Activated CD4-positive, alpha-beta memory T cell treated with anti-CD3 and anti-CD28 coated beads, Interleukin-2, amount 10 ng/mL, durations not matched to agents 7 days and 5 days (primary cell): ENCODE results near the gene DNAJC18. TPM values are rescaled to one million over a fixed set of nuclear protein-coding genes. Genes with fewer than 3 reads are reported as not detected.
A peak's percentile ranks its signal among the peaks of the same experiment; 100 is the strongest.

Experiments used
- CTCF ChIA-PET: fragments of 350-600 bp; sonication (Branson Sonifier 250); formaldehyde crosslinking; loops from one replicate; lab custom pipeline; 2021; ENCODE audit warnings: antibody characterized with exemption, inconsistent platforms; lab: Charles Lee
- POLR2A ChIA-PET: fragments of 350-600 bp; sonication (Branson Sonifier 250); formaldehyde crosslinking; loops from one replicate; lab custom pipeline; 2021; ENCODE audit warnings: antibody characterized with exemption; lab: Charles Lee
- DNase-seq: peaks from one replicate; pipeline ENCODE4 v3.0.0-alpha.2; 2020
- H3K27ac Mint-ChIP-seq: one replicate; pipeline ENCODE4 v1.8.0; 2021; ENCODE audit warnings: mild to moderate bottlenecking, mixed read lengths
- H3K27me3 Mint-ChIP-seq: one replicate; pipeline ENCODE4 v1.8.0; 2021; ENCODE audit warnings: mixed read lengths
- H3K36me3 Mint-ChIP-seq: one replicate; pipeline ENCODE4 v1.8.0; 2021; ENCODE audit warnings: low read depth, mixed read lengths
- H3K4me1 Mint-ChIP-seq: one replicate; pipeline ENCODE4 v1.8.0; 2021; ENCODE audit warnings: mixed read lengths
- H3K4me3 Mint-ChIP-seq: one replicate; pipeline ENCODE4 v1.8.0; 2021; ENCODE audit warnings: mild to moderate bottlenecking, mixed read lengths
- H3K9me3 Mint-ChIP-seq: one replicate; pipeline ENCODE4 v1.8.0; 2021; ENCODE audit warnings: mixed read lengths
- total RNA-seq, 2 experiments: library from RNA; stranded (reverse); gene quantifications; one replicate each; pipeline ENCODE4 v1.2.3, GENCODE V29; 2021

DNAJC18 gene
- total RNA-seq, 2 experiments from 2014 or later = 16.1 to 17.0 TPM

DNA sequence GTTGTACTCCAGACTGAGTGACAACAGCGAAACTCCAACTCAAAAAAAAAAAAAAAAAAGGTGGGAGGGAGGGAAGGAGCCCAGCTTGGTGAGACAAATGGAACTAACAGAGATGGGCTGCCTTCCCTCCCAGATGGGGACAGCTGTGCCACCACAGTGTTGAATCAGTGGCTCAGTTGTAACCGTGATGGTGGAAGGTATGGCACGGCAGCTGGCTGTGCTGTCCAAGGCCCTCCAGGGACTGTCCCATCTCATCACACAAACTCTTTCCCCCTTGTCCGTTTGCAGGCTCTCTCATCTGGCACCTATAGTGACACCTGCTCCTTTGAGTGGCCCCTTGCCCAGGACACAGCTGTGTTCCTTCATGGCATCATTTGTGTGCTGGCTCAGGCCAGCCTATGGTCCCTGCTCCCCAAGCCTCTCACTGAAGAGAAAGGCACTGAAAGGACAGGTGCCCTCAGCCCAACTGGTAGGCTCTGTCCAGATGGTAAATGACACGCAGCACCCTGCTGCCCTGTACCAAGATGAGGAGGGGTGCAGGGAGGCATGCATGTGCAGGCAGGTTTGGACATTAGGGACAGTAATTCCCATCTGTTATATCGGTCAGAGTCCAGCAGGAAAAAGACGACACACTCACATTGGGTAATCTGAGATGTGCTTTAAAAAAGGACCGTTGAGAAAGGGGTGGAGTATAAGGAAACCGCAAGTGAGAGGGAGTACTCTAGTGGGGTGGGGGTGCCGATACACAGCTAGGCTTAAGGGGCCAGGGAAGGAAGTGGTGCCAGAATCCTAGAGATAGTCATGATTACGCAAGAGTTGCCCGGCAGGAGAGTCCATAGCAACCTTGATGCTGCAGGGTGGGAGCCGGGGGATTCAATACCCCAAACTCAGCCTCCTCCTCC is 35.8 kb upstream of the DNAJC18 start:
- H3K27me3 Mint-ChIP-seq = no peaks in the 10 kb centered on the region
- no peak for DNase-seq
- CTCF ChIA-PET = interaction anchor here (0.6 to 3.0 kb wide), 5 partner anchors 7 to 53 kb away, joined by 3 to 10 read pairs (median 3); partner anchors contain the start of gene STING1
- peaks cover 88% of the 10 kb centered on the region for H3K4me1 Mint-ChIP-seq
- POLR2A ChIA-PET = interaction anchor here (1.4 to 2.9 kb wide), 6 partner anchors 8 to 71 kb away, joined by 3 to 20 read pairs (median 4); partner anchors contain the start of gene SPATA24
- H3K9me3 Mint-ChIP-seq = no peaks in the 10 kb centered on the region
- peak overlapping the region; percentile 80 for H3K27ac Mint-ChIP-seq
- peak overlapping the region; percentile 3 for H3K4me3 Mint-ChIP-seq
- H3K36me3 Mint-ChIP-seq = peaks cover 62% of the 10 kb centered on the region

DNA sequence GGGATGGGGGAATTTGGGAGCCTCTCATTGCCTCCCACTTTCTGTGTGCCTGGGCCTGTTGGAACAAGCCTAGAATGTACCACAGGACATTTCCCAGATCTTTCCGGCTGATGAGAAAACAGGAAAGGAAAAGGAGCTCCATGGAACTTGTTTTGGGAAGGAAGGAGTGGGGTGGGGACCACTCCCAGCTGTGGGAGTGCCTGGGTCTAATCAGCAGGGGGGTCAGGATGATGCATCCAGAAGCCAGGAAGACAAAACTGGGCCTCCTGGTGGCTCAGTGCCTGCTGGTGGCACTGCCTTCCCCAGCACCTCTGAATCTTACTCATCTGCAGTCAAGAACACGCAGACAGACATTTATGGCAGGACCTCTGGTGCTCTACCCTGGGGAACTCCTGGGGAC is 34.2 kb upstream of the DNAJC18 start:
- Mint-ChIP-seq H3K27ac (peak overlapping the region; percentile 80), H3K36me3 (peaks cover 52% of the 10 kb centered on the region), H3K9me3 (no peaks in the 10 kb centered on the region), H3K4me3 (peak overlapping the region; percentile 16), H3K4me1 (peaks cover 94% of the 10 kb centered on the region), H3K27me3 (no peaks in the 10 kb centered on the region)
- DNase-seq = no peak
- ChIA-PET CTCF (interaction anchor here (0.6 to 2.0 kb wide), 3 partner anchors 9 to 43 kb away, joined by 3 to 10 read pairs (median 3); partner anchors contain the start of gene STING1), POLR2A (interaction anchor here (0.7 to 5.8 kb wide), 5 partner anchors 8 to 53 kb away, joined by 3 to 63 read pairs (median 7); partner anchors contain the start of genes DNAJC18 and STING1)

DNA sequence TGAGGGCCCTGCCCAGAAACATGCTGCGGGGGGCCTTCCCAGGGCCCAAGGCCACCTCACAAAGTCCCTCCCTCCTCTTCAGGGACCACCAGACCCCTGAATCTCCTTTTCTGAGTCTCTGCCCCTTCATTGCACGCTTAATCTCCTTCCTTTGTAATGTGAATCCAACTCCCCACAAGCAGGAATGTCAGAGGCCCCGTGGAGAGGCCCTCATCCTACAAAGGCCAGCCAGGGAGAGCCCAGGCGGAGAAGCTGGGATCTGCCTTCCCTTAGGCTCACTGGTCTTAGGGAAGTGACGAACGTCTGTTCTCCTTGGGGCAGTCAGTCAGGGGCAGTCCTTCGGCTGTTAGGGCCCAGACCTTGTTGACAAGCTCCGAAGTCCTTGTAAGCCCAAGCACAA is 33.8 kb upstream of the DNAJC18 start:
- Mint-ChIP-seq H3K36me3 (peaks cover 47% of the 10 kb centered on the region), H3K27ac (peak overlapping the region; percentile 80), H3K4me1 (peaks cover 94% of the 10 kb centered on the region), H3K4me3 (no peak overlapping the region), H3K27me3 (no peaks in the 10 kb centered on the region), H3K9me3 (no peaks in the 10 kb centered on the region)
- no peak for DNase-seq
- CTCF ChIA-PET = interaction anchor here (1.1 to 2.0 kb wide), 2 partner anchors 9 to 43 kb away, joined by 3 to 10 read pairs; partner anchors contain the start of gene STING1
- POLR2A ChIA-PET = interaction anchor here (0.9 to 5.8 kb wide), 5 partner anchors 9 to 88 kb away, joined by 3 to 63 read pairs (median 7); partner anchors contain the start of genes DNAJC18, STING1 and UBE2D2

- H3K9me3 Mint-ChIP-seq = no peaks in the 10 kb centered on the region
- ChIA-PET CTCF (interaction anchor here (1.1 to 1.5 kb wide), 2 partner anchors 42 to 50 kb away, joined by 3 read pairs; no protein-coding TSS in a partner anchor), POLR2A (interaction anchor here (0.9 to 5.8 kb wide), 5 partner anchors 9 to 88 kb away, joined by 3 to 63 read pairs (median 7); partner anchors contain the start of genes DNAJC18, STING1 and UBE2D2)
- H3K36me3 Mint-ChIP-seq = peaks cover 41% of the 10 kb centered on the region
- no peak for DNase-seq
- peaks cover 89% of the 10 kb centered on the region for H3K4me1 Mint-ChIP-seq
- peak overlapping the region; percentile 90 for H3K27ac Mint-ChIP-seq
- H3K4me3 Mint-ChIP-seq = peak overlapping the region; percentile 73
- no peaks in the 10 kb centered on the region for H3K27me3 Mint-ChIP-seq
Observed at GRCh38 chr5:139472386-139473030, 33.2 kb upstream of the DNAJC18 start.

DNA sequence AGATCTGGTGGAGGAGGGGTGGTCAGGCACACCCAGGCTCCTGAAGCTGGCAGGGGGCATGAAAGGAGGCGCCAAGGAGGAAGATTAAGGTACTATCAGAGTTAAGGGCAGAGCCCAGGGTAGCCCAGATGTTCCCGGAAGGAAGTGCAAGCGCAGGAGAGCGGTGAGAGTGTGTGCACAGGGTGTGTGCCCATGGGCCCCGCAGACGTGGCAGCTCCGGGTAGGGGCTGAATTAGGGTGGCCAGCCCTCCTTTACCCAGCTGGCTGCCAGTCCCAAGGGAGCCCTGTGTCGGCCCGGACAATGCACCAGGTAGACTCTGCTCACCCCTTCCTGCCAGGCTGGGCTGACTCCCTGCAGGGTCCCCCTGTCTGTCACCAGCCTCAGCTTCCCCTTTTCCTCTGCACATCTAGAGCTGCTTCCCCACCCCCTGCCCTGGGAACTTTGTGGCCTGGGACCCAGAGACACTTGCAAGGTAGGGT is 31.5 kb upstream of the DNAJC18 start, which contains the start of gene SMIM33:
SMIM33 (plus strand) TSS at position 184 of the 480 bp plus-strand sequence; CDS start at position 302, 118 bp downstream.
- ChIA-PET CTCF (interaction anchor here (0.8 to 2.0 kb wide), 10 partner anchors 10 to 92 kb away, joined by 3 to 14 read pairs (median 4); partner anchors contain the start of gene STING1), POLR2A (interaction anchor here (0.9 to 5.8 kb wide), 19 partner anchors 8 to 174 kb away, joined by 3 to 63 read pairs (median 5); partner anchors contain the start of genes DNAJC18 and STING1)
- H3K9me3 Mint-ChIP-seq = no peaks in the 10 kb centered on the region
- peak within 1 kb of the TSS; percentile 90 for H3K27ac Mint-ChIP-seq
- DNase-seq = peak; percentile 56
- peaks cover 76% of the 10 kb centered on the region for H3K4me1 Mint-ChIP-seq
- no peaks in the 10 kb centered on the region for H3K27me3 Mint-ChIP-seq
- peak within 1 kb of the TSS; percentile 73 for H3K4me3 Mint-ChIP-seq
- peaks cover 25% of the 10 kb centered on the region for H3K36me3 Mint-ChIP-seq

DNA sequence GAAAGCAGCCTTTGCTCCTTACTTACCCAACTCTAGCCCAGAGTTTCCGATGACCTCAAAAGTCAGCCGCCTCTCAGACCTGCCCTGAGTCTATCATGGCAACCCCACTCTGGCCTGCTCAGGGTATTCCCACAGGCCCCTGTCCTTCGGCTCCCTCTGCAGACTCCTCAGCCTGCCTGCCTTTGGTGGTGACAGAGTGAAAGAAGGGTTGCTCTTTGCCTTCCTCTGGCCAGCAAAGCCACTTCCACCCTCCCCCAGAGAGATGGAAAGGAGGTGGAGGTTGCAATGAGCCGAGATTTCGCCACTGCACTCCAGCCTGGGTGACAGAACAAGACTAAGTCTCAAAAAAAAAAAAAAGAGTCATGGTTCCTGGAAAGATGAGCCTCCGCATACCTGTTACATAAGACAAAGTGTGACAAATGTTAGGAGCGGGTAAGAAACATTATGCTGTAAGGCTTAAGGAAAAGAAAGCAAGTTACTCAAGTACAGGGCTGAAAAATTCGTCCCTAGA is 29.2 kb upstream of the DNAJC18 start:
- Mint-ChIP-seq H3K4me1 (peaks cover 53% of the 10 kb centered on the region), H3K27ac (peak overlapping the region; percentile 70), H3K27me3 (no peaks in the 10 kb centered on the region), H3K4me3 (no peak overlapping the region), H3K36me3 (peaks cover 6% of the 10 kb centered on the region), H3K9me3 (no peaks in the 10 kb centered on the region)
- peak; percentile 45 for DNase-seq
- POLR2A ChIA-PET = interaction anchor here (1.6 to 3.0 kb wide), 2 partner anchors 10 to 20 kb away, joined by 3 to 8 read pairs; no protein-coding TSS in a partner anchor
- CTCF ChIA-PET = interaction anchor here (0.9 to 1.7 kb wide), 2 partner anchors 45 to 65 kb away, joined by 4 to 5 read pairs; partner anchors contain the start of gene SPATA24

DNA sequence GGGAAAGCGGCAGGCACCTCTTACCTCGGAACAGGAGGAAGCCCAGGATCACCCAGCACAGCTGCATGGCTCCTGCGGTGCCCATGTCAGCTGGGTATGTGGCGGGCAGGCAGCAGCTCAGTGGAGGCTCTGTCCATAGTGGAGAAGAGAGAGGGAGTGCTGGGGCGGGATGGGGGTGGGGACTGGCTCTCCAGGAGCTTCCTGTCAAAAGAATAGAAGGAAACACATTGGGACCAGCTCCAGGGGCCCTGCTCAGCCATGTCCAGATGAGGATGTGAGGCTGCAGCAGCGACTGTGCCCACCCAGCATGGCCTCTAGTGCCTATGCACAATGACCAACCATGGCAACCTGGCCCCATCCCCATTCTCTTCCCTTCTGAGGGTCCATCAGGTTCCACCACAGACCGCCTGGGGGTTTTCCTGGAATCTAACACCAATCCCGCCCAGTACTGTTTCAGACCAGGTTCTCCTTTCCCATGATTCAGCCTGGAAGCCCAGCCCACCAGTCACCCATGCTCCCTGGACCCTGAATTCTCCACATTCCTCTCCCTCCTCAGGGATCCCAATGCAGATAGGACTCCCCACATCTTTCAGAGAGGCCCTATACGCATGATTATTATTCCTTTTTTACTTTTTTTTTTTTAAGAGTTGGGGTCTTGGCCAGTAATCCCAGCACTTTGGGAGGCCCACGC is 23.4 kb upstream of the DNAJC18 start, which contains the start of gene ECSCR:
ECSCR (minus strand) TSS at position 158 of the 691 bp plus-strand sequence; CDS start at position 85, 73 bp downstream.
- Mint-ChIP-seq H3K36me3 (no peaks in the 10 kb centered on the region), H3K27me3 (no peaks in the 10 kb centered on the region), H3K4me1 (peaks cover 42% of the 10 kb centered on the region), H3K4me3 (no peak within 1 kb of the TSS), H3K27ac (no peak within 1 kb of the TSS), H3K9me3 (no peaks in the 10 kb centered on the region)
- CTCF ChIA-PET = no interaction called here
- POLR2A ChIA-PET = interaction anchor here (1.3 to 5.9 kb wide), 2 partner anchors 15 to 19 kb away, joined by 5 to 58 read pairs; partner anchors contain the start of gene STING1
- DNase-seq = no peak

- peaks cover 49% of the 10 kb centered on the region for H3K4me1 Mint-ChIP-seq
- POLR2A ChIA-PET = interaction anchor here (1.0 to 5.9 kb wide), 5 partner anchors 9 to 25 kb away, joined by 3 to 58 read pairs (median 20); partner anchors contain the start of genes SMIM33 and STING1
- no peak overlapping the region for H3K4me3 Mint-ChIP-seq
- H3K36me3 Mint-ChIP-seq = no peaks in the 10 kb centered on the region
- CTCF ChIA-PET = no interaction called here
- no peaks in the 10 kb centered on the region for H3K9me3 Mint-ChIP-seq
- no peak overlapping the region for H3K27ac Mint-ChIP-seq
- H3K27me3 Mint-ChIP-seq = no peaks in the 10 kb centered on the region
- DNase-seq = no peak
Observed at GRCh38 chr5:139461698-139462097, 22.4 kb upstream of the DNAJC18 start.

DNA sequence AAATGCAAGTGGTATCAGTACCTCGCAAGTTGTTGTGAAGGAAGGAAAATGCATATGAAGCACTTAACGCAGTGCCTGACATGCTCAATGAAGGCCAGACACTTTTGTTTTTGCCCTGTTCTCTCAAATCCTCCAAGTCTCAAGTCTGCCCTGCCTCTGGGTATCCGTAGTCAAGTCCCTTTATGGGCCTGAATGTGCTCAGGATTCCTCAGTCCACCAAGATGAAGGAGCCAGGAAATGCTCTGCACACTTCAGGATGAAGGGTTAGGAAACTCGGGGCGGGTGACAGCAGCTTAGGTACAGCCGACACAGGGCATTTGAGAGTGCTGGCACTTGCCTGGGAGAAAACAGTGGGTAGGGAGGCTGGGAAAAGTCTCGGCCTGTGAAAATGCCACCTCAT is 21.9 kb upstream of the DNAJC18 start:
- DNase-seq = no peak
- H3K4me1 Mint-ChIP-seq = peaks cover 54% of the 10 kb centered on the region
- no peaks in the 10 kb centered on the region for H3K9me3 Mint-ChIP-seq
- no peak overlapping the region for H3K4me3 Mint-ChIP-seq
- H3K27me3 Mint-ChIP-seq = no peaks in the 10 kb centered on the region
- H3K36me3 Mint-ChIP-seq = no peaks in the 10 kb centered on the region
- POLR2A ChIA-PET = interaction anchor here (1.0 to 5.9 kb wide), 4 partner anchors 10 to 24 kb away, joined by 3 to 58 read pairs (median 26); partner anchors contain the start of genes SMIM33 and STING1
- peak overlapping the region; percentile 98 for H3K27ac Mint-ChIP-seq
- CTCF ChIA-PET = interaction anchor here (2.0 to 4.4 kb wide), 3 partner anchors 21 to 39 kb away, joined by 6 to 20 read pairs (median 7); partner anchors contain the start of genes DNAJC18 and STING1

DNA sequence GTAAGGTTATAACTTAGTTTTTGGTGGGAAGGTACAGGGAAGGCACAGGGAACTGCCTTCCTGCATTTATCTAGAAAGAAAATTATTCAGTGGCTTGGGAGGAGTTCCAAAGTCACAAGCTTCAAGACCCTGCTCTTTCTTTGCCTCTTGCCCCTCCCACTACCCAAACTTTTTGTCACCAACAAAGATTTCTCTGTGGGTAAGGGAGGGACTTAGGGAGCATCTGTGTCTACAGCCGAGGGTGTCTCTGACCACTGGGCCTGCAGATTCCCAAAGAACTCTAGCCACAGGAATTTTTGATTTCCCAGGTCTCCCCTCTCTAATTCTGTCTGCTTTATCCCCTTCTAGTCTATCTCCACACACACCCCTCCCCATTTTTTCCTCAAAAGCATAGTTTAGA is 21.1 kb upstream of the DNAJC18 start:
- Mint-ChIP-seq H3K9me3 (no peaks in the 10 kb centered on the region), H3K36me3 (no peaks in the 10 kb centered on the region), H3K4me1 (peaks cover 57% of the 10 kb centered on the region), H3K27ac (peak overlapping the region; percentile 98), H3K4me3 (peak overlapping the region; percentile 35), H3K27me3 (no peaks in the 10 kb centered on the region)
- POLR2A ChIA-PET = interaction anchor here (1.0 to 6.9 kb wide), 10 partner anchors 10 to 71 kb away, joined by 3 to 73 read pairs (median 14); partner anchors contain the start of genes DNAJC18, MZB1, SMIM33 and STING1
- no peak for DNase-seq
- CTCF ChIA-PET = interaction anchor here (0.6 to 4.4 kb wide), 8 partner anchors 10 to 912 kb away, joined by 3 to 20 read pairs (median 6); partner anchors contain the start of genes DNAJC18, SMIM33 and STING1
